ENCODE measurements around the gene CCNJL. TPM values are rescaled to one million over a fixed set of nuclear protein-coding genes. Genes with fewer than 3 reads are reported as not detected.

CCNJL gene
- polyA plus RNA-seq, 1 donor, result 12.7 TPM

- Histone ChIP-seq H3K9me3 (ENCODE audit: control insufficient read depth, low read depth, low read length) (no peaks in the 10 kb centered on the region), H3K27ac (ENCODE audit: low read length) (peak overlapping the region; percentile 91), H3K27me3 (ENCODE audit: control insufficient read depth, insufficient read depth, low read length) (no peaks in the 10 kb centered on the region), H3K4me1 (ENCODE audit: control insufficient read depth, insufficient read depth, low read length) (peaks cover 28% of the 10 kb centered on the region), H3K4me3 (ENCODE audit: low read length) (no peak overlapping the region), H3K36me3 (ENCODE audit: control insufficient read depth, insufficient read depth, low read length) (no peaks in the 10 kb centered on the region)
- DNase-seq, result no peak
- no CpG with 5 or more reads among the region's 9 CpGs for WGBS (ENCODE audit: insufficient coverage, low lambda C conversion rate)
Measured at GRCh38 chr5:160210606-160211005, 101.8 kb downstream of the CCNJL start.

GRCh38 chr5:160209917-160210316 is 102.4 kb downstream of the CCNJL start:
- DNase-seq, result peak; percentile 72 to 88
- no peaks in the 10 kb centered on the region for H3K9me3 ChIP-seq (ENCODE audit: control insufficient read depth, low read depth, low read length)
- peaks cover 29% of the 10 kb centered on the region for H3K4me1 ChIP-seq (ENCODE audit: control insufficient read depth, insufficient read depth, low read length)
- H3K4me3 ChIP-seq (ENCODE audit: low read length), result peak overlapping the region; percentile 16
- peak overlapping the region; percentile 91 for H3K27ac ChIP-seq (ENCODE audit: low read length)
- H3K36me3 ChIP-seq (ENCODE audit: control insufficient read depth, insufficient read depth, low read length), result no peaks in the 10 kb centered on the region
- no peaks in the 10 kb centered on the region for H3K27me3 ChIP-seq (ENCODE audit: control insufficient read depth, insufficient read depth, low read length)
- no CpG with 5 or more reads among the region's 2 CpGs for WGBS (ENCODE audit: insufficient coverage, low lambda C conversion rate)

- 60% methylated on average over 1 of the region's 2 CpGs for WGBS (ENCODE audit: insufficient coverage, low lambda C conversion rate)
- no peak for DNase-seq
Measured at GRCh38 chr5:160207061-160207460, 105.3 kb downstream of the CCNJL start.

More at GRCh38 chr5:160207061-160207460, 105.3 kb downstream of the CCNJL start:
- Histone ChIP-seq H3K27ac (ENCODE audit: low read length) (no peak overlapping the region), H3K9me3 (ENCODE audit: control insufficient read depth, low read depth, low read length) (no peaks in the 10 kb centered on the region), H3K27me3 (ENCODE audit: control insufficient read depth, insufficient read depth, low read length) (no peaks in the 10 kb centered on the region), H3K4me1 (ENCODE audit: control insufficient read depth, insufficient read depth, low read length) (peaks cover 29% of the 10 kb centered on the region), H3K4me3 (ENCODE audit: low read length) (no peak overlapping the region), H3K36me3 (ENCODE audit: control insufficient read depth, insufficient read depth, low read length) (no peaks in the 10 kb centered on the region)

Other genes starting within 250 kb of the CCNJL start
- 26.4 TPM for gene PWWP2A, start 193.1 kb downstream of the CCNJL start, polyA plus RNA-seq
- gene FABP6, start 83.1 kb downstream of the CCNJL start, polyA plus RNA-seq, result 9.1 TPM
- gene C1QTNF2, start 58.1 kb upstream of the CCNJL start, polyA plus RNA-seq, result 3.1 TPM
- 7.8 TPM for gene FAM200C, start 87.5 kb upstream of the CCNJL start, polyA plus RNA-seq
- 40.5 TPM for gene SLU7, start 106.5 kb upstream of the CCNJL start, polyA plus RNA-seq
- 35.6 TPM for gene PTTG1, start 109.3 kb upstream of the CCNJL start, polyA plus RNA-seq

Measured in large intestine (tissue), 3 donors.